B cell (primary cell): ENCODE data around the gene MTHFD2L. TPM values are rescaled to one million over a fixed set of nuclear protein-coding genes. Genes with fewer than 3 reads are reported as not detected.
"Not testable (repeated sequence)": the region's sequence is repeated elsewhere in the genome, so short reads cannot be mapped to it uniquely, and the experiment has no call there.

Experiments
- ATAC-seq: fragments of 200-7000 bp; cut with Tn5 transposase; one replicate; pipeline ENCODE4 v1.10.0; 2021; ENCODE audit warnings: low read depth, mild to moderate bottlenecking, moderate number of reproducible peaks, moderate library complexity
- CTCF ChIA-PET: fragments of 350-600 bp; sonication (Branson Sonifier 250); formaldehyde crosslinking; loops from one replicate; lab custom pipeline; 2021; ENCODE audit warnings: antibody characterized with exemption, inconsistent platforms; lab: Charles Lee
- POLR2A ChIA-PET: fragments of 350-600 bp; sonication (Branson Sonifier 250); formaldehyde crosslinking; loops from one replicate; lab custom pipeline; 2021; ENCODE audit warnings: antibody characterized with exemption; lab: Charles Lee
- DNase-seq: peaks from one replicate; pipeline ENCODE4 v3.0.0; 2013
- H2AFZ ChIP-seq: 2 replicates; pipeline ENCODE4 v1.6.1; 2012; ENCODE audit warnings: mild to moderate bottlenecking, low read depth, low read length; ENCODE audit not compliant: insufficient read depth, poor library complexity, severe bottlenecking
- H3K27ac ChIP-seq, 2 donors: 1 replicate in 1 of 2; 2 replicates in 1 of 2; pipeline ENCODE4 v1.5.1; 2012 to 2013; ENCODE audit warnings: low read length in 2 of 2, mild to moderate bottlenecking in 2 of 2, moderate library complexity in 1 of 2
- H3K27me3 ChIP-seq, 4 experiments: fragments of 200-600 bp in 1 of 4; sonication (generic) in 1 of 4; replicated peaks in 1 of 4; 1 replicate in 2 of 4; 2 replicates in 2 of 4; pipeline versions ENCODE4 v1.6.1 to v1.7.0; 2013 to 2016; ENCODE audit warnings: low read length in 3 of 4, mild to moderate bottlenecking in 2 of 4, mixed read lengths in 1 of 4, moderate library complexity in 1 of 4; ENCODE audit not compliant: insufficient read depth in 4 of 4, control insufficient read depth in 3 of 4; ENCODE audit errors: control extremely low read depth in 1 of 4
- H3K36me3 ChIP-seq, 2 experiments: replicated peaks in 1 of 2; 1 replicate in 1 of 2; 2 replicates in 1 of 2; pipeline versions ENCODE4 v1.6.1 to v1.7.1; 2013; ENCODE audit warnings: low read length in 1 of 2; ENCODE audit not compliant: insufficient read depth in 2 of 2, control insufficient read depth in 1 of 2; ENCODE audit errors: control extremely low read depth in 1 of 2, extremely low read depth in 1 of 2
- H3K4me1 ChIP-seq, 2 donors: fragments of 200-600 bp in 1 of 2; sonication (generic) in 1 of 2; 1 replicate in 1 of 2; 2 replicates in 1 of 2; pipeline versions ENCODE4 v1.5.1 to v1.6.1; 2013 to 2017; ENCODE audit warnings: low read length in 2 of 2; ENCODE audit not compliant: control insufficient read depth in 2 of 2, insufficient read depth in 2 of 2
- H3K4me2 ChIP-seq: replicated peaks from 2 replicates; pipeline ENCODE3; 2012; ENCODE audit warnings: mild to moderate bottlenecking, low read depth, low read length; ENCODE audit not compliant: poor library complexity, severe bottlenecking
- H3K4me3 ChIP-seq, 5 experiments: fragments of 200-600 bp in 1 of 5; sonication (generic) in 1 of 5; 1 replicate in 3 of 5; 2 replicates in 2 of 5; pipeline versions ENCODE4 v1.5.1 to v1.7.0; 2011 to 2016; ENCODE audit warnings: low read length in 4 of 5, mild to moderate bottlenecking in 4 of 5, low read depth in 2 of 5, control low read depth in 1 of 5, moderate library complexity in 1 of 5; ENCODE audit not compliant: insufficient read depth in 1 of 5; ENCODE audit errors: control extremely low read depth in 1 of 5, extremely low read depth in 1 of 5
- H3K79me2 ChIP-seq: fragments of 200-600 bp; sonication (generic); one replicate; pipeline ENCODE4 v1.6.0; 2016; ENCODE audit warnings: low read length; ENCODE audit not compliant: control insufficient read depth, insufficient read depth
- H3K9ac ChIP-seq: fragments of 200-600 bp; sonication (generic); 2 replicates; pipeline ENCODE4 v1.6.1; 2017; ENCODE audit warnings: mild to moderate bottlenecking, low read length, moderate library complexity
- H3K9me3 ChIP-seq, 3 donors: one replicate each; pipeline versions ENCODE4 v1.6.1 to v1.7.1; 2013; ENCODE audit warnings: low read length in 2 of 3; ENCODE audit not compliant: control insufficient read depth in 2 of 3, insufficient read depth in 1 of 3; ENCODE audit errors: control extremely low read depth in 1 of 3
- H4K20me1 ChIP-seq: 2 replicates; pipeline ENCODE4 v1.6.0; 2012; ENCODE audit warnings: mild to moderate bottlenecking, low read length; ENCODE audit not compliant: insufficient read depth, control insufficient read depth, poor library complexity, severe bottlenecking
- H3K27ac Mint-ChIP-seq: one replicate; pipeline ENCODE4 v1.8.0; 2021; ENCODE audit warnings: mixed read lengths
- H3K27me3 Mint-ChIP-seq: one replicate; pipeline ENCODE4 v1.8.0; 2021; ENCODE audit warnings: mixed read lengths
- H3K4me1 Mint-ChIP-seq: one replicate; pipeline ENCODE4 v1.8.0; 2021; ENCODE audit warnings: mixed read lengths
- H3K4me3 Mint-ChIP-seq: one replicate; pipeline ENCODE4 v1.8.0; 2021; ENCODE audit warnings: mixed read lengths
- H3K9me3 Mint-ChIP-seq: one replicate; pipeline ENCODE4 v1.8.0; 2022; ENCODE audit warnings: mixed read lengths; ENCODE audit not compliant: insufficient read depth
- CTCF ChIP-seq: fragments of 200-600 bp; IDR thresholded peaks from one replicate; pipeline ENCODE4 v1.8.0; 2022; ENCODE audit warnings: antibody characterized with exemption, mild to moderate bottlenecking
- EZH2 ChIP-seq: IDR thresholded peaks from 2 replicates; pipeline ENCODE4 v1.6.1; 2012; ENCODE audit warnings: borderline replicate concordance, low read depth, mild to moderate bottlenecking, moderate library complexity, low read length; ENCODE audit not compliant: insufficient read depth, poor library complexity, severe bottlenecking
- WGBS: methylation state at CpG from one replicate; pipeline ENCODE4 v1.1.5; 2013; ENCODE audit warnings: missing lambda C conversion rate; ENCODE audit not compliant: insufficient coverage; 5-methylcytosine and 5-hydroxymethylcytosine counted together
- intact Hi-C: fragments of 100-400 bp; cut with micrococcal nuclease; formaldehyde crosslinking; loops from one replicate; pipeline ENCODE4 v1.10.0; 2022
- polyA plus RNA-seq: library from polyadenylated mRNA; depleted of rRNA; stranded (reverse); fragments of >200 nt; gene quantifications from 2 replicates; pipeline ENCODE4 v1.2.3, GENCODE V29; 2012
- total RNA-seq, 2 donors: library from RNA; stranded (reverse); fragments of 120-200 nt in 1 of 2; gene quantifications; 1 replicate in 1 of 2; 2 replicates in 1 of 2; pipeline versions ENCODE4 v1.2.3 to v1.2.4, GENCODE V29; 2013 to 2022

MTHFD2L gene
- total and polyA plus RNA-seq, 2 donors (not counting 1 experiment from before 2014, with no cell fraction given): 5.5 to 12.6 TPM

- intact Hi-C loops: no loop called here
- Mint-ChIP-seq H3K9me3 (peaks cover 4% of the 10 kb centered on the region), H3K27me3 (peaks cover 5% of the 10 kb centered on the region), H3K27ac (no peak overlapping the region), H3K4me1 (peaks cover 7% of the 10 kb centered on the region), H3K4me3 (no peak overlapping the region)
- no peak overlapping the region for H3K9ac ChIP-seq
- POLR2A ChIA-PET: no interaction called here
- no CpG with 5 or more reads among the region's 4 CpGs for WGBS
- TF ChIP-seq EZH2: no peak
- no peak for TF ChIP-seq CTCF
- H2AFZ ChIP-seq: no peak overlapping the region
- CTCF ChIA-PET: no interaction called here
- no peaks in the 10 kb centered on the region for H3K36me3 ChIP-seq
- DNase-seq (no peak), ATAC-seq (no peak)
- no peaks in the 10 kb centered on the region for H3K27me3 ChIP-seq
- no peaks in the 10 kb centered on the region for H3K4me1 ChIP-seq
- no peak overlapping the region for H3K27ac ChIP-seq
- H3K9me3 ChIP-seq: peaks cover 0 to 8% (median 3%) of the 10 kb centered on the region in 3 donors
- no peaks in the 10 kb centered on the region for H4K20me1 ChIP-seq
- no peaks in the 10 kb centered on the region for H3K79me2 ChIP-seq
- H3K4me2 ChIP-seq: no peak overlapping the region
- no peak overlapping the region for H3K4me3 ChIP-seq
These were observed 180.9 kb downstream of the MTHFD2L start for GRCh38 chr4:74338792-74339333.

GRCh38 chr4:74339501-74339900 is 181.6 kb downstream of the MTHFD2L start:
- H4K20me1 ChIP-seq: no peaks in the 10 kb centered on the region
- intact Hi-C loops: no loop called here
- ATAC-seq: no peak
- no peaks in the 10 kb centered on the region for H3K4me1 ChIP-seq
- CTCF ChIA-PET: no interaction called here
- no peaks in the 10 kb centered on the region for H3K79me2 ChIP-seq
- no peak overlapping the region for H3K9ac ChIP-seq
- no peak for DNase-seq
- Mint-ChIP-seq H3K27me3 (peaks cover 5% of the 10 kb centered on the region), H3K27ac (no peak overlapping the region), H3K9me3 (peaks cover 5% of the 10 kb centered on the region), H3K4me1 (peaks cover 7% of the 10 kb centered on the region), H3K4me3 (no peak overlapping the region)
- H3K4me3 ChIP-seq: no peak overlapping the region
- POLR2A ChIA-PET: no interaction called here
- H3K27ac ChIP-seq: no peak overlapping the region
- no peak overlapping the region for H2AFZ ChIP-seq
- H3K9me3 ChIP-seq: peaks cover 0 to 15% (median 10%) of the 10 kb centered on the region in 3 donors
- no peak overlapping the region for H3K4me2 ChIP-seq
- no peak for TF ChIP-seq EZH2
- TF ChIP-seq CTCF: no peak
- no peaks in the 10 kb centered on the region for H3K27me3 ChIP-seq
- no peaks in the 10 kb centered on the region for H3K36me3 ChIP-seq

- ATAC-seq, H3K9me3 Mint-ChIP-seq, DNase-seq, H2AFZ ChIP-seq, H3K9ac ChIP-seq, H3K27ac ChIP-seq, H3K27ac Mint-ChIP-seq, H3K27me3 Mint-ChIP-seq, H3K27me3 ChIP-seq, H4K20me1 ChIP-seq, H3K4me3 ChIP-seq, H3K4me3 Mint-ChIP-seq, H3K4me1 ChIP-seq, H3K4me1 Mint-ChIP-seq, intact Hi-C loops, H3K36me3 ChIP-seq, H3K79me2 ChIP-seq, CTCF ChIA-PET, POLR2A ChIA-PET, H3K4me2 ChIP-seq: not testable (repeated sequence)
- peaks cover 0 to 17% (median 15%) of the 10 kb centered on the region in 3 donors for H3K9me3 ChIP-seq
These were observed 182.5 kb downstream of the MTHFD2L start for GRCh38 chr4:74340421-74340820.
